ENCODE measurements around the gene CORO1A.
"Not testable (repeated sequence)": the region's sequence is repeated elsewhere in the genome, so short reads cannot be mapped to it uniquely, and the experiment has no call there.

CORO1A gene

DNA sequence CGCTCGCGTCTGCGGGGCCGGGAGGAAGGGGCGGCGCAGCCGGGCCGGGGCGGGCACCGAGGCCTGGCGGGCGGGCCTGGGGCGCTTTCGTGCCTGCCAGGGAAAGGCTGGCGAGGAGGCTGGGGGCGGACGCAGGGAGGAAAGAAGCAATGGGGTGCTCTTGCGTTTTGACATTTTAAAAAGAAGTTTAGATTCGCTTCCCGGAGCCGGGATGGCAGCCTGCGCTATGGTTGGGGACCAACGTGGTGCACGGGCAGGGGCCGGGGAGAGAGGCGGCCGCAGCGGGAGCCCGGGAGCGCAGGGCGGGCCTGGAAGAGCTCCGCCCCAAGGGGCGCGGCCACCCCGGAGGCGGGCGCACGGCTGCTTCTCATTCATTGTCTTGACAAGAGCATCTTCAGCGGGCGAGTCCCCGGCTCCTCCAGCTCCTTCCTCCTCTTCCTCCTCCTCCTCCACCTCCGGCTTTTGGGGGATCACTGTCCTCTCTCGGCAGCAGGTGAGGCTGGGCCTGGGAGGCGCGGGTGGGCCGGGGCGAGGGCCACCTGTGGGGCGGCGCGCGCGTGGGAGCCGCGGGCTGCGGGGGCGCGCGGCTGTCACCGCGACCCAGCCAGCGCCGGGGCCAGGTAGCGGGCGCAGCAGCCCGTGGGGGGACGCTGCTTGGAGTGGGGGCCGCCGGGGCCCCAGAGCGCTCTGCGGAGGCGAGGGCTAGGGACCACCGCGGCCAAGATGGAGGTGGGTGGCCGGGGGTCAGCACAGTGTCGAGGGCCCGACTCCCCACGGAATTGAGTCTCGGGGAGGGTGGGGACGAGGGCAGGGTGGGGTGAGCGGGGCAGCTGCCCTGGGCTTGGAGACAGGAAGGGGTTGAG, at the start of gene CORO1A:
CORO1A (plus strand) TSS at position 370 of the 863 bp plus-strand sequence. CDS start 1,608 bp downstream, outside the sequence.
- peak; percentile 85 for DNase-seq

DNA sequence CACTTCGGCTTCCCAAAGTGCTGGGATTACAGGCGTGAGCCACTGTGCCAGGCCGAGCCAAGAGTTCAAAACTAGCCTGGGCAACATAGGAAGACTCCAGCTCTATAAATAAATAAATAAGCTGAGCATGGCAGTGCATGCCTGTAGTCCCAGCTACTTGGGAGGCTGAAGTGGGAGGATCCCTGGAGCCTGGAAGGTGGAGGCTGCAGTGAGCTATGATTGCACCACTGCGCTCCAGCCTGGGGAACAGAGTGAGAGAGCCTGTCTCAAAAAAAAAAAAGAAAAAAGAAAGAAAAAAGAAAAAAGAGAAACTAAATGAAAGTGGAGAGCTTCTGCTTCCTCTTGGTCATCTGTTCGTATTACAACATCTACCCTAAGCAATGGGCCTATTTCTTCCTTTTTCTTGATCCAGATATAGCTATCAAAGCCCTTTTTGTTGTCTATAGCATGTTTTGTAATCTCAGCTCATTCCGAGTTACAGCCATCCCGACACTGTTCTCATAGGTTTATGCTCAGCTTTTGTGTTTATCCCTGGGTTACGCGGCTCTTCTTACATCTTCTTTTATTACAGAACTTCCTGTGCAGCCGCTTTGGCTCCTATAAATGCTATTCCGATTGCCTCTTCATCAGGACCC, 46.3 kb upstream of the CORO1A start:
- DNase-seq = no peak

DNA sequence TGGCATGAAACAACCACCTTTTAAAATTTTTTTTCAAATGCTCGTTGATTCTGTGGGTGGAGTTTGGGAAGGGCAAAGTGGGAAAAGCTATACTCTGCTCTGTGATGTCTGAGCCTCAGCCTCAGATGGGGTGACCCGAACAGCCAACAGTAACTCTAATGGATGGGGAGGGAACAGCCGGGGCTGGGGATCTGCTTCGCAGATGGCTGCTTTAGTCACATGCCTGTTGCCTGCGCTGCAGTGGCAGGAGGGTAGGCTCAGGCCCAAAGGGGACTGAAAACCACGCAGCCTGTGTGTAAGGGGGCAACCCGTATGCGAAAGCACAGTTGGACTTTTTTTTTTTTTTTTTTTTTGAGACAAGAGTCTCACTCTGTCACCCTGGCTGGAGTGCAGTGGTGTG, 45.5 kb upstream of the CORO1A start:
- no peak for DNase-seq

DNA sequence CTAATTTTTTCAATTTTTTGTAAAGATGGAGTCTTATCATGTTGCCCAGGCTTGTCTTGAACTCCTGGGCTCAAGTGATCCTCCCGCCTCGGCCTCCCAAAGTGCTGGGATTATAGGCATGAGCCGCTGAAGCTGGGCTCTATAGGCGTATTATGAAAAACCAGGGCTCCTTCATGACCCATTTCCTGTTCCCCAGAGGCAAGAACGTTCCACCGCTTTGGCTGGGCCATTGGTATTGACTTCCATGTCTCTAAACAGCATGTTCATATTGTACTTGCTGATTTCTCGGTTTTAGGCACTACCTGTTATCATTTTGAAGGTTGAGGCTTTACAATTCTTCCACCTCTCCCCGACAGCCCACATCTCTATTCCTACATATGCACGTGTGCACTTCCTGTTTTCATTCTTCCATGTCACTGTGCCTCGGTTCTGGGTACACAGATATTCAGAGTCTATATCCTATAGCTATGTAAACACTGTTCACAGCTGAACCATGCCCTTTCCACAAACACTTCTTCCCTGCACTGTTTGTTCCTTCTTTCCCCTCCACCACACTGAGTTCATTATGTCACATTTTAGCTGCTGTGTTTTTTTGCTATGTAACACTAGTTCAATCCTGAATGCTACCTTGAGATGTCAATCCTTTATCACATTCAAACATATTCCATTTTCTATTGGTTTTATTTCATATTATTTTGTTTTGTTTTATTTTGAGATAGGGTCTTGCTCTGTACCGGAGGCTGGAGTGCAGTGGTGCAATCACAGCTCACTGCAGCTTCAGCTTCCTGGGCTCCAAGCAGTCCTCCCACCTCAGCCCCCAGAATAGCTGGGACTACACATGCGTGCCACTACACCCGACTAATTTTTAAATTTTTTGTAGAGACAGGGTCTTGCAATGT, 43.6 kb upstream of the CORO1A start:
- DNase-seq = no peak

DNA sequence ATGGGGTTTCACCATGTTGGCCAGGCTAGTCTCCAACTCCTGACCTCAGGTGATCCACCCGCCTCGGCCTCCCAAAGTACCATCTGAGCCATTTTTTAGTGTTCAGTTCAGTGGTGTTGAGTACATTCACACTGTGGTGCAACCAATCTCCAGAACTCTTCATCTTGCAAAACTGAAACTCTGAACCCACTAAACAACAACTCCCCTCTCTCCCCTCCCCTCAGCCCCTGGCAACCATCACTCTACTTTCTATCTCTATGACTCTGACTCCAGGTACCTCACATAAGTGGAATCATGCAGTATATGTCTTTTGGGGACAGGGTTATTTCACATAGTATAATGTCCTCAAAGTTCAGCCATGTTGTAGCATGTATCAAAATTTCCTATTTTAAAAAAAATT, 41.7 kb upstream of the CORO1A start:
- no peak for DNase-seq

DNA sequence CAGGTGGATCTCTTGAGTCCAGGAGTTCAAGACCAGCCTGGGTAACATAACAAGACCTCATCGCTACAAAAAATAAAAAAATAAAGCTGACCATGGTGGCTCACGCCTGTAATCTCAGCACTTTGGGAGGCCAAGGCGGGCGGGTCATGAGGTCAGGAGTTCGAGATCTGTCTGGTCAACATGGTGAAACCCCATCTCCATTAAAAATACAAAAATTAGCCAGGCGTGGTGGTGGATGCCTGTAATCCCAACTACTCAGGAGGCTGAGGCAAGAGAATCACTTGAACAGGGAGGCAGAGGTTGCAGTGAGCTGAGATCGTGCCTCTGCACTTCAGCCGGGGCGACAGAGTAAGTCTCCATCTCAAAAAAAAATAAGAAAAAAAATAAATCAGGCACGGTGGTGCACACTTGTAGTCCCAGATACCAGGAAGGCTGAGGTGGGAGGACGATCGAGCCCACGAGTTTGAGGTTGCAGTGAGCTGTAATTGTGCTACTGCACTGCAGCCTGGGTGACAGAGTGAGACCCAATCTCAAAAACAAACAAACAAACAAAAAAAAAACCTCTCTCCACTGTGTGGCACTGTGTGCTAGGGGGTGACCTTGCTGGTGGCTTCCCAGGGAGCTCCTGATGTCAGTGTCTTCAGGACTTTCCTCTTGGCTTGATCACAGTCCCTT, 40.6 kb upstream of the CORO1A start:
- DNase-seq = no peak

DNA sequence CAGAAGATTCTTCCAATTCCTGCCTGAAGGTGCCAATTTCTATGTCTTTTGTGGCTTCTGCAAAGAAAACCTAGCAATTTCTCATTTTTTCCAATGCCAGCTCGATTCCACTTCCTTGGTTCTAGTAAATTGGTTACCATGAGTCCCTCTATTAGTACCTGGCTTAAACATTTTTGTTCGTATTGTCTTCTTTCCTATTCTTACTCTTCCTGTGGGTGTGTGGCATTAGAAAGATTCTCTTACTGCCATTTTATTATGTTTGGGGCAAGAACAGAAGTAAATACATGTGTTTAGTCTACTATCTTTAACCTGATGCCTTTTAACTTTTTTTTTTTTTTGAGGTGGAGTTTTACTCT, 40.1 kb upstream of the CORO1A start:
- DNase-seq = no peak

DNA sequence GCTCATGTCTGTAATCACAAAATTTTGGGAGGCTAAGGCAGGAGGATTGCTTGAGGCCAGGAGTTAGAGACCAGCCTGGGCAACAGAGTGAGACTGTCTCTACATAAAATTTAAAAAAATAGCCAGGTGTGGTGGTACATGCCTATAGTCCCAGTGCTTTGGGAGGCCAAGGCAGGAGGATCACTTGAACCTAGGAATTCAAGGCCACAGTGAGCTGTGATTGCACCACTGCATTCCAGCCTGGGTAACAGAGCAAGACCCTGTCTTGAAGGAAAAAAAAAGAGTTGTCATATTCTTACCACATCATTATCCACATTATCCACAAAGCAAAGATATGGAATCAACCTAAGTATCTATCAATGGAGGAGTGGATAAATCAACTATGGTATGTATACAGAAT, 39.4 kb upstream of the CORO1A start:
- DNase-seq = no peak

DNA sequence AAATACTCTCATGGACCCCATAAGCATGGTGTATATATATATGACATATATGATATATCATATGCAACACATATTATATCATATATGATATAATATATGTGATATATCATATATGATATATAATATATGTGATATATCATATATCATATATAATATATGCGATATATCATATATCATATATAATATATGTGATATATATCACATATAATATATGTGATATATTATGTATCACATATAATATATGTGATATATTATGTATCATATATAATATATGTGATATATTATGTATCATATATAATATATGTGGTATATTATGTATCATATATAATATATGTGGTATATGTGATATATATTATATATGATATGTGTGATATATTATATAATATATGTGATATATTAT, 38.5 kb upstream of the CORO1A start:
- no peak for DNase-seq

DNA sequence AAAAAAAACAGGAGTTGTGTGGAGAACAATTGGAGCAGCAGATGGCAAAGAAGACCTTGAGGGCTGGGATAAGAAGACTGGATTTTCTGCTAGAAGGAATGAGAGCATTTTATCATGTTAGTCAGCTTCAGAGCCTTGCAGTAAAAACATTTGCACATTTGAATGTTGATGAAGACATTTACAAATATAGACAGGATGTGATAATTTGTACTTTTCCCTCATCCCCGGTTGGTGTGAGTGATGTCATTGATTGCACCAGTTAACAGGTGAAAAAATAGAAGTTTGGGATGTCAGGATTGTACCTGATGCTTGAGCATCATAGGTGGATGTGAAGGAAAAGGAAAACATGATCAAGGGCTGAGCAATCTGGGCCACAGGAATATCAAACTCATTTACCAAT, 37.7 kb upstream of the CORO1A start:
- no peak for DNase-seq

DNA sequence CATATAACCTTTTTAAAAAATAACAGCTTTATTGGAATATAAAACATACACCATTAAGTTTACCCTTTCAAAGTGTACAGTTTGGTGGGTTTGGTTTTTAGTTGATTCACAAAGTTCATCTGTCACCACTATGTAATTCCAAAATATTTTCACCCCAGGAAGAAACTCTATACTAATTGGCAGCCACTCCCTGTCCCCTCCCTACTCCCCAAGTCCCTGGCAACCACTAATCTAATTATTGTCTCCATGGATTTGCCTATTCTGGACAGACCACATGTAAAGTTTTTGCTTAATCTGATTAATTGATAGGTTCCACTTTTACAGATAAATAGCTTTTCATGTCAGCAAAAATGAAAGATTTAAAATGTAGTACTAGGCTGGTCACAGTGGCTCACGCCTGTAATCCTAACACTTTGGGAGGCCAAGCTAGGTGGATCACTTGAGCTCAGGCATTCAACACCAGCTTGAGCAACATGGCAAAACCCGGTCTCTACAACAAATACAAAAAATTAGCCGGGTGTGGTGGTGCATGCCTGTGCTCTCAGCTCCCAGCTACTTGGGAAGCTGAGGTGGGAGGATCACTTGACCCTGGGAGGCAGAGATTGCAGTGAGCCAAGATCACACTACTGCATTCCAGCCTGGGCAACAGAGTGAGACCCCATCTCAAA, 35.4 kb upstream of the CORO1A start:
- no peak for DNase-seq

DNA sequence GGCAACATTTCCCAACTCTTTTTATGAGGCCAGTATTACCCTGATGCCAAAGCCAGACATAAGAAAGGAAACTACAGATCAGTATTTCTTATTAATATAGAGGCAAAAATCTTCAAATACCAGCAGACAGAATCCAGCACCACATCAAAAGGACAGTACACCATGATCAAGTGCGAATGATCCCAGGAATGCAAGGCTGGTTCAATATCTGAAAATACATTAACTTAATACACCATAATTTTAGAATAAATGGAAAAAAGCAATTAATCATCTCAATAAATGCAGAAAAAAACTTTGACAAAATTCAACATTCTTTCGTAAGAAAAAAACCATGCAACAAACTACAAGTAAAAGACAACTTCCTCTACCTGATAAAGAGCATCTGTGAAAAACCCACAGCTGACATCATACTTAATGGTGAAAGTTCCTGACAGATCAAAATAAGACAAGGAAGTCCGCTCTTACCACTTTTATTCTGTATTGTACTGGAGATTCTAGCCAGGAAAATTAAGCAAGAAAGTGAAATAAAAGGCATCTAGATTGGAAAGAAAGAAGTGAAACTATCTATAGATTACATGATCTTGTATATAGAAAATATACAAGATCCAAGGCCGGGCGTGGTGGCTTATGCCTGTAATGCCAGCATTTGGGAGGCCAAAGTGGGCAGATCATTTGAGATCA, 34.0 kb upstream of the CORO1A start:
- DNase-seq = no peak

DNA sequence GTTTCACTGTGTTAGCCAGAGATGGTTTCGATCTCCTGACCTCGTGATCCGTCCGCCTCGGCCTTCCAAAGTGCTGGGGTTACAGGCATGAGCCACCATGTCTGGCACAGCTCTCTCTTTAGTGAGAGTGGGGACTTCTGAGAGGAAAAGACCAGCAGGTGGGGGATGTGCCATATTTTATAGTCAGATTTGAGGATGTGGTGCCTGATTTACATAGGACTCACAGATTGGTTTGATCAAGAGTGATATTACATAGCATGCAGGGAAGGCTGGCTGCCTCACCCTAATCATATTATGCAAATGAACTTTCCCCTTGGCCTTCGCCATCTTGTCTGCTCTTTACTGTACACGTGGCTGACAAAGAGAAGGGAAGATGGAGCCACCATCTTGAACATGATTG, 32.3 kb upstream of the CORO1A start:
- no peak for DNase-seq

DNA sequence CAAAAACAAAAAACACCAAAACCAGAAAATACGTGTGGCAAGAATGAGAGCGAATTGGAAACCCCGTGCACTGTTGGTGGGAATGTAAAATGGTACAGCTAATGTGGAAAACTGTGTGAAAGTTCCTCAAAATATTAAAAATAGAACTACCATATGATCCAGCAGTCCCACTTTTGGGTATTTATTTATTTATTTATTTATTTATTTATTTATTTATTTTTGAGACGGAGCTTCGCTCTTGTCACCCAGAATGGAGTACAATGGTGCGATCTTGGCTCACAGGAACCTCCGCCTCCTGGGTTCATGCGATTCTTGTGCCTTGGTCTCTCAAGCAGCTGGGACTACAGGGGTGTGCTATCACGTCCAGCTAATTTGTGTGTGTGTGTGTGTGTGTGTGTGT, 30.9 kb upstream of the CORO1A start:
- DNase-seq = no peak

DNA sequence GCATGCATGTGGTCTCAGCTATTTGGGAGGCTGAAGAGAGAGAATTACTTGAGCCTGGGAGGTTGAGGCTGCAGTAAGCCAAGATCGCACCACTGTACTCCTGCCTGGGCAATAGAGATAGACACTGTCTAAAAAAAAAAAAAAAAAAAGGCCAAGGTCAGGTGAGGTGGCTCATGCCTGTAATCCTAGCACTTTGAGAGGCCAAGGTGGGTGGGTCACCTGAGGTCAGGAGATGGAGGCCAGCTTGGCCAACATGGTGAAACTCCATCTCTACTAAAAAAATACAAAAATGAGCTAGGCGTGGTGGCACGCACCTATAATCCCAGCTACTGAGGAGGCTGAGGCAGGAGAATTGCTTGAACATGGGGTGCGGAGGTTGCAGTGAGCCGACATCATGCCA, 28.2 kb upstream of the CORO1A start:
- DNase-seq = no peak

DNA sequence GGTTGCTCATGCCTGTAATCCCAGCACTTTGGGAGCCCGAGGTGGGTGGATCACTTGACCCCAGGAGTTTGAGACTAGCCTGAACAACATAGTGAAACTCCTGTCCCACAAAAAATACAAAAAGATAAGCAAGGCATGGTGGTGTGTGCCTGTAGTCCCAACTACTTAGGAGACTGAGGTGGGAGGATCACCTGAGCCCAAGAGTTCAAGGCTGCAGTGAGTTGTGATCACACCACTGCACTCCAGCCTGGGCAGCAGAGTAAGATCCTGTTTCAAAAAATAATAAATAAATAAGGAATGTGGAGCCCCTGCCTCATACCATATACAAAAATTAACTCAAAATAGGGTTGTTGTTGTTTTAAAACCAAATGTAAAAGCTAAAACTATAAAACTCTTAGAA, 26.2 kb upstream of the CORO1A start:
- no peak for DNase-seq

DNA sequence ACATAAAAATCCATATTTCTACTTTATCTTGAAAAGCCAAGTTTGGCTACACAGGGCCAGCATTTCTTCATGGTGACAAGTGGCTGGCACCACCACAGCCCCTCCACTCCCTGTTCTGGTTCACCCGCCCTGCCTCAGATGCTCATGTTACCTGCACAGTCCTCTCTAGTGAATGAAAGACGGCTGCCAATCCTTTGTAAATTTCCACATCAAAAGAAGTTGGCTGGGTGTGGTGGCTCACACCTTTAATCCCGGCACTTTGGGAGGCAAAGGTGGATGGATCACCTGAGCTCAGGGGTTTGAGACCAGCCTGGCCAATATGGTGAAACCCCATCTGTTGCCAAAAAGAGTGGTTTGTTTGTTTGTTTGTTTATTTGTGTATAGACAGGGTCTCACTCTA, 19.9 kb upstream of the CORO1A start:
- DNase-seq = no peak

DNA sequence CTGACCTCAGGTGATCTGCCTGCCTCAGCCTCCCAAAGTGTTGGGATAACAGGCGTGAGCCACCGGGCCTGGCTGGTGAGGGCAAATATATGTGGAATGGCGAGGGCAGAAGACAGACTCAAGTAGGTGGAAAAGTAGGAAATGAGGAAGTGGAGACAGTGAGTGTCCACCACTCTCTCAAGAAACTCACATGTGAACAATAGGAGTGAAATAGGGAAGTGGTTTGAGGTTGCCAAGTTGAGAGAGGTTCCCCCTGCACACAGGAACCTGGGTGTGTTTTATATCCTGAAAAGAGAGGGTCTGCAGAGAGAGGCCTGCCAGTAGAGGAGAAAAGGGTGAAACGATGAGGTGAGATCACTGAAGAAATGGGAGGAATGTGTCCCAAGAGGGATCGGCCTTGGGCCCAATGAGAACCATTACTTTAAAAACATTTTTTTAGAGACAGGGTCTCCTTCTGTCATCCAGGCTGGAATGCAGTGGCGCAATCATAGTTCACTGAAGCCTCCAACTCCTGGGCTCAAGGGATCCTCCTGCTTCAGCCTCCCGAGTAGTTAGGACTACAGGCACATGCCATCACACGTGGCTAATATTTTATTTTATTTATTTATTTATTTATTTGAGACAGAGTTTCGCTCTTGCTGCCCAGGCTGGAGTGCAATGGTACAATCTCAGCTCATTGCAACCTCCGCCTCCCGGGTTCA, 17.1 kb upstream of the CORO1A start:
- no peak for DNase-seq

DNA sequence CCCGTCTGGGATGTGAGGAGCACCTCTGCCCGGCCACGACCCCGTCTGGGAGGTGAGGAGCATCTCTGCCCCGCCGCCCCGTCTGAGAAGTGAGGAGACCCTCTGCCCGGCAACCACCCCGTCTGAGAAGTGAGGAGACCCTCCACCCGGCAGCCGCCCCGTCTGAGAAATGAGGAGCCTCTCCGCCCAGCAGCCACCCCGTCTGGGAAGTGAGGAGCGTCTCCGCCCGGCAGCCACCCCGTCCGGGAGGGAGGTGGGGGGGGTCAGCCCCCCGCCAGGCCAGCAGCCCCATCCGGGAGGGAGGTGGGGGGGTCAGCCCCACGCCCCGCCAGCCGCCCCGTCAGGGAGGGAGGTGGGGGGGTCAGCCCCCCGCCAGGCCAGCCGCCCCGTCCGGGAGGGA, 14.7 kb upstream of the CORO1A start:
- DNase-seq = not testable (repeated sequence)

DNA sequence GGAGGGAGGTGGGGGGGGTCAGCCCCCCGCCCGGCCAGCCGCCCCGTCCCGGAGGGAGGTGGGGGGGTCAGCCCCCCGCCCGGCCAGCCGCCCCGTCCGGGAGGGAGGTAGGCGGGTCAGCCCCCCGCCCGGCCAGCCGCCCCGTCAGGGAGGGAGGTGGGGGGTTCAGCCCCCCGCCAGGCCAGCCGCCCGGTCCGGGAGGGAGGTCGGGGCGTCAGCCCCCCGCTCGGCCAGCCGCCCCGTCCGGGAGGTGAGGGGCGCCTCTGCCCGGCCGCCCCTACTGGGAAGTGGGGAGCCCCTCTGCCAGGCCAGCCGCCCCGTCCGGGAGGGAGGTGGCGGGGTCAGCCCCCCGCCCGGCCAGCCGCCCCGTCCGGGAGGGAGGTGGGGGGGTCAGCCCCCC, 14.0 kb upstream of the CORO1A start:
- DNase-seq = not testable (repeated sequence)

DNA sequence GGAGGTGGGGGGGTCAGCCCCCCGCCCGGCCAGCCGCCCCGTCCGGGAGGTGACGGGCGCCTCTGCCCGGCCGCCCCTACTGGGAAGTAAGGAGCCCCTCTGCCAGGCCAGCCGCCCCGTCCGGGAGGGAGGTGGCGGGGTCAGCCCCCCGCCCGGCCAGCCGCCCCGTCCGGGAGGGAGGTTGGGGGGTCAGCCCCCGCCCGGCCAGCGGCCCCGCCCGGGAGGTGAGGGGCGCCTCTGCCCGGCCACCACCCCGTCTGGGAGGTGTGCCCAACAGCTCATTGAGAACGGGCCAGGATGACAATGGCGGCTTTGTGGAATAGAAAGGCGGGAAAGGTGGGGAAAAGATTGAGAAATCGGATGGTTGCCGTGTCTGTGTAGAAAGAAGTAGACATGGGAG, 13.3 kb upstream of the CORO1A start:
- not testable (repeated sequence) for DNase-seq
